T-helper 9 cell (primary cell): Measurements from ENCODE around the gene SPAG4.

Experiments
- DNase-seq: peaks from one replicate; pipeline ENCODE4 v3.0.0-alpha.2; 2020

The SPAG4 gene

DNA sequence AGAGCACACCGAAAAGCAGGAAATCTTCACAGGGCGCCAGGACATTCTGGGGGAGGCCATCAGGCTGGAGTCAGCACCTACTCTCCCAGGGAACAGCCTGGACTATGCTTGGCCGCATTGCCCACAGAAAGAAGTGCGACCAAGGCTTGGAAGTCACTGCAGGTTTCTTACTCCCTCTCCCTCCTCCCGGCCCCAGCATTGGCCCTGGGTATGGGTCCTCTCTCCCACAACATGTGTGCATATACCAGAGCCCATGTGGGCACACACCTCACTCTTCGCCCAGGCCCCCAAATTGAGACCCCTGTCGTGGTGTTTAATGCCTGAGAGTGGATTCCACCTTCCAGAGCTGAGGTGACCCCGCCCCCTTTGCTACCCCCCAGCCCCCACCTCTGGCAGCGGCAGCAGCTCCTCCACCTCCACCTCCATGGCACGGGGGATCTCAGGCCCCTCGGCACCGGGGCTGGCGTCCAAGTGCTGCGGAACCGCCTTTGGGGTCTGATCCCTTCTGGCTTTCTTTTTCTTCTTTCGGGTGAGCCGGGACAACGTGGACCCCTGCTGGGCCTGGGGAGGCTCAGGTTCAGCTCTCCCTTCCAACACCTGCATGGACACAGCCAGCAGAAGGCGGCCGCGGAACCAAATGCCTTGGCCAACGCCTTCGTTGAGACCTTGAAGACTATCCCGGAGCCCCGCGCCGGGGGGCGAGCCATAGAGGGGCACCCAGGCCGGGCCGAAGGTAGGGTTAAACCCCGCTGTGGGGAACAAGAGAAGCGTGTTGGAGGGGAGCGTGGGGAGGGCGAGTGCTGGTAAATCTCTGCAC lies 15.2 kb upstream of the SPAG4 start:
- DNase-seq: no peak

DNA sequence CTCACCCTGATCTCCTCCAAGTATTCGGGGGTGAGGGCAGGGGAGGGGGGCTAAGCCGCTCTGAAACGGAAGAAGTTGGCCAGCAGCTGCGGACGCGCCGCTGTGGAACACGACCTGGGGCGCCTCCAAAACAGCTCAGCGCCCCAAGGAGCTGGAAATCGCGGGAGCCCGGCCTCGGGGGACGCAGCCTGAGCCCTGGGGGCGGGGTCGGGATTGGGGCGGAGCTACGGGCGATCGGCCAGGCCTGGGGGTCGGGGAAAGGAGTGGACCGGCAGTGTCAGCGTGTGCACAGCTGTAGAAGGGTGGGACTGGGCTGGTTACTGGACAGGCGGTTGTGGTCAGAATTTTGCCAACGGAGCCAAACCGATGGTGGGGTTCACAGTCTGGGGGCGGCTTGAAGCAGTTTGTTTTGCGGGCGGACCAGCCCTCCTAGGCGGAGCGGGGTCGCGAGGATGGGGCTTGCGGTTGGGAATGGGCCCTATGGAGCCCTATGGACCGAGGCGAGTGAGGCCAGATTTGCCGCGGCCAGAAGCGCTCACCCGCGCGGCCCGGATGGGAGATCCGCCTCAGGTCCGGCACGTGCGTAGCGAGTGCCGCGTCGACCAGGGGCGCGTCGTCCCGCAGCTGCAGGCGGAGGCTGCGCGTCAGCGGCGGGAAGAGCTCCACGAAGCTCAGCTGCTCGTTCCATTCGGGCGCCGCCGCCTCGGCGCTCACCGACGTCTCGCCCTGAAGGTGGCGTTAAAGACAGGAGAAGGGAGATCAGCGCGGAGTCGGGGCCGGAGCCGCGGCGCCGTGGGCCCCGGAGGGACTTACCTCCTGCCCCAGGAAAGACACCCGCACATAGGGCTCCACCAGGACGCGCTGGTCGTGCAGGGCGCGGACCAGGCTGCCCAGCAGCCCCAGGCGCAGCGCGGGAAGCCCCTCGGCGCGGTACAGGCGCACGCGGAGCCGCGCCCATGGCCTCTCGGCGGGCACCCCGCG lies 14.3 kb upstream of the SPAG4 start:
- DNase-seq: peak; percentile 67

DNA sequence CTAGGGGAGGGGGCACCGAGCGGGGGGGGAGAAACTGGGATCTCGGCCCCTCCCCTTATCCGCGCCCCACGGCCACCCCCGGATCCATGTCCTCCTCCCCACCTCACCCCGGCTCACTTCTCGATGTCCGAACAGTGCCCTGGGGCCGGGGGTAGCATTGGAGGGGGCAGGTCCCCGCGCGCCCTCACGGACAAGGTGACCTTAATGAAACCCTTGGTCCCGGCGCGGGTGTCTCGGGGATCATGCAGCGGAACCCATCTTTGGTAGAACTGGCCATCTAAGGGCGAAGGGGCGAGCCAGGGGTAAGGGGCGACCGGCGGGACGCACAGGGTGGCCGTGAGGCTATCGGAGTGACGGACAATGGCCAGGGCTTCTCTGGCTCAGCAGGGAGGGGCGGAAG lies 13.6 kb upstream of the SPAG4 start:
- DNase-seq: no peak

DNA sequence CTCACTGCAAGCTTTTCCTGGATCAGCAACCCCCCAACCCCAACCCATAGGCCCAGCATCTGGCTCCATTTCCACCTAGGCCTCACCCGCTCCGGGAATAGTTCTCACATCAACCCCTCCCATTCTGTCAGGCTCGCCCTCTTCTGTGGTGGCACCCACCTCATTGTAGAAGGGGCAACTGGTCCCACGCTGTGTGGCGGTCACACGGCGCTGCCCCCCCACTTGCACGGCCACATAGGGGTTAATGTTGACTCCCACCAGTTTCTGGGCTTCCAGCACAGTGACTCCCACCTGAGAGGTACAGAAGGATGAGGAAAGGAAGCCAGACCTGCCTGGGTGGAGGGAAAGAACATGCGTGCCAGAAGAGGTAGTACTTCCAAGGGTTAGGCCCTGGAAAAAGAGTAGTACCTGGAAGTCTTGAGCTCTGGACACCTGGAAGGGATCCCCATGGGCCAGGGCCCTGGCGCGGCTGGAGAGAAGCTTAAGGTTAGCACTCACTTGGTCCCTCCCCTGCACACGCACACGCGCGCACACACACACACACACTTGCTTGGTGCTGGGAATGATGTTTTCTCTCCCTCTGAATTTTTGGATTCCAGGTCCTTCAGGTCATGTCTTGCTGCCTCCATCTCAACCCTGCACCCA lies 12.7 kb upstream of the SPAG4 start:
- no peak for DNase-seq

DNA sequence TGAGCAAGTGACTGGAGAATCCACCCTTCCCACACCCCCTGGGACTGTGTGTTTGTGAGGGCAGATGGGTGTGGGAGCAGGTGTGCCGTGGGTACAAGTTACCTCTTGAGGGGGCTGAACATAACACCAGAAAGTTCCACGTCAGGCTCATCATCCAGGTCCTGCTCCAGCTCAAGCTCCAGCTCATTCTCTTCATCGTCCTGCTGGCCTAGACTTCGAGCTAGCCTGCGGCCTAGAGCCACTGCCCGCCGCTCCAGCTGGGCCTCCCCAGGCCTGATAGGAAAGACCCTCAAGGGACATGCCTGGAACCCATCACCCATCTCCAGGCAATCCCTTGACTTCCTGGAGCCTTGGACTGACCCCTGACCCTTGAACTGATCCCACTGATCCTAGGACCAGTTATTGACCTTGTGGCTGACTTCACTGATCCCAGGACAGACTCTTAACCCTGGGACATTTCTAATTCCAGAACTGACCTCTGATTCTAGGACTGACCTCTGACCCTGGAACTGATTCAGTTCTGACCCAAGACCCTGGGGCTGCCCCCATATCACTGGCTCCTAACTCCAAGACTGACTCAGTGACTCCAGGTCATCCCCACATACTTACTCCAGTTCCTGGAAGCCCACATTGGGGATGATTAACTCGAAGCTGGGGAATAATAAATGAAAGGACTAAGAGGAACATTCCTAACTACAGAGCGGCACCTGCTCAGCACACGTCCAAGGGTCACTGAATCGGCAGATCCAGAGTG lies 11.8 kb upstream of the SPAG4 start:
- no peak for DNase-seq

DNA sequence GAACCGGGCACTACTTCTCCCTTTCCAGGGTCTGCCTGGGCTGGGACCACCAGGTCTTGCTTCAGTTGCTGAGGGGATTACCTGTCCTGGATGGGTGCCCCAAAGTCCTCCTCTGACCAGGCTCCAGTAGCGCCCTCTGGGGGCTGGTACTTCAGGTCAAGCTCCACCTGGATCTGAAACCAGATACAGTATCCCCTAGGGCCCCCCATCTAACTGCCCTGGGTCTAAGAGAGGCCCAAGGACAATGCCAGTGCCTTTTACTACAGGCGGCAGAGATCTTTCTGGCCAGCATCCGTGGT lies 11.2 kb upstream of the SPAG4 start:
- no peak for DNase-seq

DNA sequence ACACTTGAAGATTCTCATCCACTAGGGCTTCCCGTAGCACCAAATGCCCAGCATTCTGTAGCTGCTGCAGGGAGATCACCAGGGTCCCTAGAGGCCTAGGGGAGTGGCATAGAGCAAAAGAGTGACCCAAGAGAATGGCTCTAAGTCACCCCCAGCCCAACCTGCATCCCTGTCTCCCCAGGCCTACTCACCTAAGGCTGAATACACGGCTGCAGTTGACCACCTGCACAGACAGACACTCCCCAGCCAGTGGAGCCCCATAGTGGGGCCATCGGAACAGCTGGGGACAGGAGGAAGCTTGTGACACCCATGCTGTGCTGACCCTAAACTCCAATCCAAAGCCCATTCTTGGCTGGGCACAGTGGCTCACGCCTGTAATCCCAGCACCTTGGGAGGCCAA lies 9.5 kb upstream of the SPAG4 start:
- DNase-seq: no peak

DNA sequence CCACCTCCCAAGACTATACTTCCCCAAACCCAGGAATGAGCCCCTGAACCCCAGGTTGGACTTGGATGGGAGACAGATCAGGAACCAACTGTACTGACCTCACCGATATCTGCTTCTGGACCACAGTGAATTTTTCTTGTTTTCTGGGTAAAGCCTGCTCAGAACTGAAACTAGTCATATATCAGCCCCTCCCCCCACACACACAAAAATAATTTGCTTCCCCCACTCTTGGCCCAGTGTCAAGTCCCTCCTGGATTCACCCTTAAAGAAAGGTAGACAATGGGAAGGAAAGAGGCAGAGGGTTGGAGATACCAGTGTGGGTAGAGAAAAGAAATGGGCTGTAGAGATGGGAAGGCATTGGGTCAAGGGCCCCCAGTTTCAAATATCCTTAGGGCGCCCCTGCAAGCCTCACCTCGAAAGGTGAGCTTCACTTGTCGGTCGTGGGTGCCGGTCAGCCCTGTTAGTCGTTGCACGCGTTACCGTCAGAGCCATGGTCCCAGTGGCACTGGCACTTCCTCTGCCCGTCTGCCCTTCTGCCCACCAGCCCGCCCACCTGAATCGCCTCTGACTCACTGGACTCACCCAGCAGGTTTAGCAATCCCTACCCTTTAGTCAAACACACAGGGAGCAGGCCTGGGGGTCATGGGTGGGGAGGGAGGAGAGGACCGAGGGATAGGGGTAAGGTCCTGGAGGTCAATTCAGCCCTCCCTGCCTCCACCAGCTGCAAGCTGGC lies 8.5 kb upstream of the SPAG4 start:
- no peak for DNase-seq

DNA sequence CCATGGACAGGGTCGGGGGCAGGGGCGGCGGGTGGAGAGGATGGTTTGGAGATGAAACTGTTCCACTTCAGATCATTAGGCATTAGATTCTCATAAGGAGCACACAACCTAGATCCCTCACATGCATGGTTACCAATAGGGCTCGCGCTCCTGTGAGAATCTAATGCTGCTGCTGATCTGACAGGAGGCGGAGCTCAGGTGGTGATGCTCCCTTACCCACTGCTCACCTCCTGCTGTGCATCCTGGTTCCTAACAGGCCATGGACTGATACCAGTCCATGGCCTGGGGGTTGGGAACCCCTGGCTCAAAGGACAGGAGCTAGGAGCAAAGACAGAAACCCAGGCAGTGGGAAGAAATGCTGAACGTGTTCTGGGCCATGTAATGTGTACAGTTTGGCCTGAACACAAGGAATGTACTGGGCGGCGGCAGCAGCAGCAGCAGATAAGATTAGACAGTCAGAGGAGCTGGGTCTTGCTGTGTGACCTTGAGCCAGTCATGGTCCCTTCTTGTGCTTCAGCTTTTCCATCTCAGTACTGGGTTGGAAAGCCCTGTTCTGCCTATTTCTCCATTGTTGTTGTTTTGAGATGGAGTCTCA lies 4.7 kb upstream of the SPAG4 start:
- DNase-seq: no peak

DNA sequence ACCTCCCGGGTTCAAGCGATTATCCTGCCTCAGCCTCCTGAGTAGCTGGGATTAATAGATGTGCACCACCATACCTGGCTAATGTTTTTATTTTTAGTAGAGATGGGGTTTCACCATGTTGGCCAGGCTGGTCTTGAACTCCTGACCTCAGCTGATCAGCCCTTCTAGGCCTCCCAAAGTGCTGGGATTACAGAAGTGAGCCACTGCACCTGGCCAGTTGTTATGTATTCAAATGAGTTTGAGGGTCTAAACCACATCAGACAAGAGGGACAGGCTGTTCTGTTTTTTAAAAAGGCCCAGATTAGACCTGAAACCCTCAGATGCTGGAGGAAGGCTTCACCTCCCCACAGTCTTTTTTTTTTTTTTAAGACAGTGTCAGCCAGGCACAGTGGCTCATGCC lies 4.1 kb upstream of the SPAG4 start:
- DNase-seq: no peak

DNA sequence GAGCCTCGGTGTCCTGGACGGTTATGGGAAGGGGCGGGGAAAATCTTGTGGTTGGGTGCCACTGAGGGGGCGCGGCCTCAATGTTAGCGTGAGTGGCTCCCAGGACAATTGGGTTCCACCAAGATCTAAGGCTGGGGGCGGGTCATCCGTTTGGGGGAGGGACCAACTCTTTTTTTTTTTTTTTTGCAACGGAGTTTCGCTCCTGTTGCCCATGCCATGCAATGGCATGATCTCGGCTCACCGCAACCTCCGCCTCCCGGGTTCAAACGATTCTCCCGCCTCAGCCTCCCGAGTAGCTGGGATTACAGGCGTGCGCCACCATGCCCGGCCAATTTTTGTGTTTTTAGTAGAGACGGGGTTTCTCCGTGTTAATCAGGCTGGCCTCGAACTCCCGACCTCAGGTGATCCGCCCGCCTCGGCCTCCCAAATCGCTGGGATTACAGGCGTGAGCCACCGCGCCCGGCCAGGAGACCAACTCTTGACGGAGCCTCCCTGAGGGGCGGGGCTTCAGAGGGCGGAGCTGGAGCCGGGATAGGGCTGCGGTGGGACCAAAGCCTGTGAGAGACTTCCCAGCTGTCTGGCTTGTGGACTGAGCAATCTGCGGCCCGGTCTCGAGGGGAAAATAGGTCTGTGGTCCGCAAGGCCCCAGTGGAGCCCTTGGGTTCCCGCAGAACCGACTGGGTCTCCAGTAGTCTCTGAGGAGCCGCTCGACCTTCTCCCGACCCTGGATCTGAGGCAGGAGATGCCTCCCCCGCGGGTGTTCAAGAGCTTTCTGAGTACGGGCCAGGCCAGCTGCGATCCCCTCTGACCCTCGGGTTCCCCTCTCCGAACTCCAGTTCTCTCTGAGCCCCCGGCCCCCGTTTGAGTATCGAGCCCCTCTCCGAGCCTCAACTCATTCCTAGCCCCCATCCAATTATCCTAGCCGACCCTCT lies 1.1 kb downstream of the SPAG4 start:
- DNase-seq: peak; percentile 57

DNA sequence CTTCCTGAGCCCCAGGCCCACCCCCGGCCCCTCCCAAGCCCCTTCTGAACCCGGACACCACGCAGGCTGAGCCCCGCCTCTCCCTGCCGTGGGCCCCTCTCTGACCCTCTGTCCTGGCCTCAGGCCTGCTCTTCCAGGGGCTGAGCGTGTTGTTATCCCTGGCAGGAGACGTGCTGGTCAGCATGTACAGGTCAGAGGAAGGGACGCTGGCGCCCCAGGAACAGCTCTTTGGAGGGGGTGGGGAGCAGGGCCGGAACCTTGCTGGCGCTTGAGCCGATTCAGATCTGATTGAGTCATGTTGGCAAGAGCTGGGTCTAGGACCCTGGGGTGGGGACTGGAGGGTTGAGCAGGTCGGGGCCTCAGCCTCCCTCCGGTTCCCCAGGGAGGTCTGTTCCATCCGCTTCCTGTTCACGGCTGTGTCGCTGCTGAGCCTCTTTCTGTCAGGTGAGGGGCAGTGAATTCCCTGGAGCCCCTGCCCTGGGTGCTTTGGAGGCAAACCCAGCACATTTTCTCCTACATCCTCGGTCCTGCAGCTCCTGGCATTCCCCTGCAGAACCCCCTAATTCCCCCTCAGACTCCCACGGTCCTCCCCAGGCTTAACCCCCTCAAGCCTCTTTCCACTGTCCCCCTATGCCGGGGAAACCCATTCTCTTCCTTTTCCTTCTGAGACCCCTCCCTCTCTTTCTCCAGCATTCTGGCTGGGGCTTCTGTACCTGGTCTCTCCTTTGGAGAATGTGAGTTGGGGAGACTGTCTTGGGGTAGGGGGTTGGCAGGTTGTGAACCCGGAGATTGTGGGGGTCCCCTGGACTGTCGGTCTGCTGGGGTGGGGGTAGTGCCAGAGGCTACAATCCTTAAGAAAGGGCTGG lies 2.0 kb downstream of the SPAG4 start:
- peak; percentile 17 for DNase-seq

DNA sequence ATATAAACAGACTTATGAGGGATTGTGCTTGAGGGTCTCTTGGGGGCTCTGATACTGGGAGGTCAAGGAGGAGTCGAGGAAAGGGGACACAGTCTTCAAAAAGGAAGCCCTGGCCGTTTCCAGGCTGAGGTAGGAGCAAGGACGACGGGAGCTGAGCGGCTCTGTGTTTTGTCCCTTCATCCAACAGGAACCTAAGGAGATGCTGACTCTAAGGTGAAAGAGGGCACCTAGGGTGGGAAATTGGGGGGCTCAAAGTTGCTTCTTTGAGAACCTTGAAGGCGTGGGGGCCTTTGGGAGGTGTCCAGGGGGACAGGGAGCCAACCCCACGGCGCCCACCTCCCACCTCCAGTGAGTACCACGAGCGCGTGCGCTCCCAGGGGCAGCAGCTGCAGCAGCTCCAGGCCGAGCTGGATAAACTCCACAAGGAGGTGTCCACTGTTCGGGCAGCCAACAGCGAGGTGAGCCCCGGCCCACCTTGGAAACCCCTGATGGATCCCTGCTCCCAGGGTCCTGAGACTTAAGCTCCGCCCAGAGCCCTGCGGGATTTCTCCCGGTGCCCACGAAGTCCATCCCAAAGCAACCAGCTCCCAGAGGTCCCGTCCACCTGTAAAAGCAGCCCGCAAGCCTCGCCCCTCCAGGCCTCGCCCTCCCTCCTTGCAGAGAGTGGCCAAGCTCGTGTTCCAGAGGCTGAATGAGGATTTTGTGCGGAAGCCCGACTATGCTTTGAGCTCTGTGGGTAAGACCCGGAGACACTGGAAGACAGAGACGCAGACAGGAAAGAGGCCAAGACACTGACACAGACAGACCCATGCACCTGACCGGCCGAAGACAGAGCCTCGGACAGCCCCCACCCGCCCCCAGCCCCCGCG lies 2.9 kb downstream of the SPAG4 start:
- DNase-seq: peak; percentile 16

DNA sequence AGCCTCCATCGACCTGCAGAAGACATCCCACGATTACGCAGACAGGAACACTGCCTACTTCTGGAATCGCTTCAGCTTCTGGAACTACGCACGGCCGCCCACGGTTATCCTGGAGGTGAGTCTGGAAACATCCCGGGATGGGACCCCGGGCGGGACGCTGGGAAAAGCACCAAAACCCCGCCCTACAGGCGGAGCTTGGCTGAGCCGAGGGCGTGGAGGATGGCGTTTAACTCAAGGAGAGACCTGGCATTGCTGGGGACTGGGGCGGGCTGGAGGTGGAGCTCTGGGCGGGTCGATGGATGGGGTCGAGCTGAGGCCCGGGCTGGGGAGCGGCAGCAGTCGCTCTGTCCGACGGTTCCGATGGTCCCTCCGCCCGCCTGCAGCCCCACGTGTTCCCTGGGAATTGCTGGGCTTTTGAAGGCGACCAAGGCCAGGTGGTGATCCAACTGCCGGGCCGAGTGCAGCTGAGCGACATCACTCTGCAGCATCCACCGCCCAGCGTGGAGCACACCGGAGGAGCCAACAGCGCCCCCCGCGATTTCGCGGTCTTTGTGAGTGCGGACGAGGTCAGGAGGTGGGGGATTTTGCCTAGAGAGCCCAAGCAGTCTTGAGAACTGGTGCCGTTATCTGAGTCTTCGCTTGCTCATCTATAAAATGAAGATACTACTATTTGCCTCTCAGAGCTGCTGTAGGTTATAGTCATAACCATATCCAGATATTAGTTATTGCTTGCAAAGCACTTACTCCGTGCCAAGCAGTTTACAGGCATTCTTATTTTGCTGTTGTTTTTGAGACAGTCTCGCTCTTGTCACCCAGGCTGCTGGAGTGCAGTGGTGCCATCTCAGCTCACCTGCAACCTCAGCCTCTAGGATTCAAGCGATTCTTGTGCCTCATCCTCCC lies 3.8 kb downstream of the SPAG4 start:
- DNase-seq: peak; percentile 69

DNA sequence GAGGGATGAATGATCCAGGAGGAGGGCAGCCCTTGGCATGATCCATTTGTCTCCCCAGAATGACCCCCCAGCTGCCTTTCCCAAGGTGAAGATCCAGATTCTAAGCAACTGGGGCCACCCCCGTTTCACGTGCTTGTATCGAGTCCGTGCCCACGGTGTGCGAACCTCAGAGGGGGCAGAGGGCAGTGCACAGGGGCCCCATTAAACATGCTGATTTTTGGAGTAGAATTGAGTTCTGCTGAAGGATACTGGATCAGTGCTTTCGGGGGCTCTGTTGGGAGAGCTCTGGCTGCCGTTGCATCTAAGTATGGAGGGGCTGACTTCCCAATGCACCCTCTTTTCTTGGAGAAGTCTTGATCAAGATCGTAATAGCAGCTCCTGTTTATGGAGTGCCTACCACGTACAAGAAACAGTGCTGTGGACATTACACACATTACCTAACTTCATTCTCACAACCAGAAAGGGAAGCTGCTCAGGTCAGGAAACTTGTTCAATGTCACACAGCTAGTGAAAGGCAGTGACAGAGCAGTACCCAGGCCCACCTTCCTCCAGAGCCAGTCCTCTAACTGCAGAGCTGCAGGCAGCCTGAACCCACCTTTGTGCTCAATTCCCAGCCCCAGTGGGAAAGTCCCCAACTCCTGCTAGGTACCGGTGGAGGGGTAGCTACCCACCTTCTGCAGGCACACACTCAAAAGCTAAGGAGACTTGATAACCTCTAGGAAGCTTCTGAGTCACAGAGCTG lies 5.4 kb downstream of the SPAG4 start:
- DNase-seq: no peak

DNA sequence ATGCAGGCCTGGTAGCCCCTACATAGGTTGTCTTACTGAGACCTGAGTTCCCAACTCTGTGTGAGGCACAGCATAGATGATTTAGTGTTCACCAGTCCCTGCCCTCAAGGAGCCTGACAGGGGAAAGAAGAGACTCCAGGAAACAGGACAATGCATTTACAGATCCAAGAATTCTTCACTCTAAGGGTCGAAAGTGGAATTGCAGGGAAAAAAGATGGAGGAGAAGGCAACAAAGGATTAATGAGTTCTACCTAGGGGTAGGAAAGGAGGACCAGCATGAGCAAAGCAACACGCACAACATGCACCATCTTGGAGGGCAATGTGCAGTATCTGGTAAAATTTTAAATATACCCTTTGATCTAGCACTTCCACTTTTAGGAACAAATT lies 5.9 kb downstream of the SPAG4 start:
- DNase-seq: no peak
